ENCODE data around the gene ABCC8.

GRCh38 chr11:17385492-17385891 lies 91.2 kb downstream of the ABCC8 start:
- TF ChIP-seq POLR2A (IDR thresholded peaks at IDR 0.05) (no peak), POLR2AphosphoS5 (IDR thresholded peaks at IDR 0.05) (no peak), CTCF (IDR thresholded peaks at IDR 0.05) (no peak)
